ENCODE results near the gene PPP1R26. TPM values are rescaled to one million over a fixed set of nuclear protein-coding genes. Genes with fewer than 3 reads are reported as not detected.

PPP1R26 gene
- polyA plus RNA-seq, 1 of the 3 experiments (the other 2 are of a cell fraction) = 20.1 TPM

DNA sequence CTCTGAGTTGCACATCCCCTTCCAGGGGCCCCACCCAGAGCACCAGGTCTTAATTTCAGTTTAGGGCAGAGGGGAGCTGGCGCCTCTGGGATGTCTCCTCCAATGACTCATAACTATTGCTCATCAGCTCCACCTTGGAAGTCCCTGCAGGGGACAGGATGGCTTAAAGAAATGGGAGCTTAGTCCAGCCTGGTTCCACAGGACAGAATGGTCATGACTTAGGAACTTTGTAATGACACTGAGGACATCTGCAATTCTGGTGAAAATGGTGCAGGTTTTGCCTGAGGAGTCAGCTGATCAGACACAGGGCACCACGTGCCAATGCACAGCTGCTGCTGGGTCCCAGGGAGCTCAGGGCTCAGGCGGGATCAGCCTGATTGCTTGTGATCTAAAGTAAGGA is 16.4 kb upstream of the PPP1R26 start:
- Histone ChIP-seq H3K27ac (ENCODE audit: low read depth in 2 of 2, low read length in 1 of 2) (no peak overlapping the region; a peak in 1 of 4 replicates), H3K4me3 (ENCODE audit: low read depth in 2 of 2, low read length in 1 of 2) (no peak overlapping the region), H3K36me3 (replicated peaks in 1 of 2; ENCODE audit: control insufficient read depth in 1 of 2, insufficient read depth in 2 of 2, low read length in 1 of 2) (no peaks in the 10 kb centered on the region), H3K9me2 (no peaks in the 10 kb centered on the region), H3K27me3 (ENCODE audit: insufficient read depth) (no peaks in the 10 kb centered on the region), H3F3A (replicated peaks; ENCODE audit: insufficient read depth) (peaks cover 7% of the 10 kb centered on the region), H4K20me1 (ENCODE audit: insufficient read depth) (no peaks in the 10 kb centered on the region), H3K79me2 (ENCODE audit: insufficient read depth) (no peaks in the 10 kb centered on the region), H3K9ac (no peak overlapping the region), H3K4me1 (ENCODE audit: control insufficient read depth in 1 of 2, insufficient read depth in 2 of 2, low read depth in 1 of 2, low read length in 1 of 2) (peaks cover 0 to 5% of the 10 kb centered on the region in 2 experiments; a peak in 1 of 4 replicates), H3K4me2 (peak overlapping the region; percentile 28; the same call in 1 of the 2 replicates), H3K9me3 (no peaks in the 10 kb centered on the region), H2AFZ (ENCODE audit: low read depth) (no peak overlapping the region)
- CTCF ChIA-PET = interaction anchor here (1.0 kb wide), 1 partner anchor 41 kb away, joined by 3 read pairs; no protein-coding TSS in a partner anchor
- DNase-seq = no peak
- POLR2A ChIA-PET = no interaction called here
- WGBS (ENCODE audit: low lambda C conversion rate) = 56% methylated on average over 2 of the region's 3 CpGs
- TF ChIP-seq SIN3A (IDR thresholded peaks at IDR 0.05; ENCODE audit: borderline replicate concordance, low read depth, low read length) (no peak), EZH2phosphoT487 (IDR thresholded peaks at IDR 0.05; ENCODE audit: borderline replicate concordance, low read depth) (no peak), RXRA (IDR thresholded peaks at IDR 0.05; ENCODE audit: borderline replicate concordance, low read depth) (no peak), POLR2AphosphoS5 (IDR thresholded peaks at IDR 0.05; ENCODE audit: low read depth, low read length) (no peak), FOSL2 (IDR thresholded peaks at IDR 0.05; ENCODE audit: borderline replicate concordance, low read depth) (peak; percentile 40), FOXJ3 (CRISPR knock-in tag; IDR thresholded peaks at IDR 0.05) (no peak), SMC3 (IDR thresholded peaks at IDR 0.05; ENCODE audit: low read depth, low read length) (no peak), MXI1 (IDR thresholded peaks at IDR 0.05; ENCODE audit: low read depth, low read length) (no peak), TCF12 (IDR thresholded peaks at IDR 0.05) (no peak), JUND (IDR thresholded peaks at IDR 0.05) (peak; percentile 16; the same call in 1 of the 2 replicates), GATA2 (CRISPR knock-in tag; IDR thresholded peaks at IDR 0.05) (no peak), GABPA (IDR thresholded peaks at IDR 0.05; ENCODE audit: low read depth) (no peak), TAF1 (IDR thresholded peaks at IDR 0.05; ENCODE audit: borderline replicate concordance, low read depth, low read length) (no peak)
- TF ChIP-seq, protein P1, sequence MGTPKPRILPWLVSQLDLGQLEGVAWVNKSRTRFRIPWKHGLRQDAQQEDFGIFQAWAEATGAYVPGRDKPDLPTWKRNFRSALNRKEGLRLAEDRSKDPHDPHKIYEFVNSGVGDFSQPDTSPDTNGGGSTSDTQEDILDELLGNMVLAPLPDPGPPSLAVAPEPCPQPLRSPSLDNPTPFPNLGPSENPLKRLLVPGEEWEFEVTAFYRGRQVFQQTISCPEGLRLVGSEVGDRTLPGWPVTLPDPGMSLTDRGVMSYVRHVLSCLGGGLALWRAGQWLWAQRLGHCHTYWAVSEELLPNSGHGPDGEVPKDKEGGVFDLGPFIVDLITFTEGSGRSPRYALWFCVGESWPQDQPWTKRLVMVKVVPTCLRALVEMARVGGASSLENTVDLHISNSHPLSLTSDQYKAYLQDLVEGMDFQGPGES (IDR thresholded peaks at IDR 0.05; ENCODE audit: low read depth, low read length) = no peak
- TF ChIP-seq, protein P2, sequence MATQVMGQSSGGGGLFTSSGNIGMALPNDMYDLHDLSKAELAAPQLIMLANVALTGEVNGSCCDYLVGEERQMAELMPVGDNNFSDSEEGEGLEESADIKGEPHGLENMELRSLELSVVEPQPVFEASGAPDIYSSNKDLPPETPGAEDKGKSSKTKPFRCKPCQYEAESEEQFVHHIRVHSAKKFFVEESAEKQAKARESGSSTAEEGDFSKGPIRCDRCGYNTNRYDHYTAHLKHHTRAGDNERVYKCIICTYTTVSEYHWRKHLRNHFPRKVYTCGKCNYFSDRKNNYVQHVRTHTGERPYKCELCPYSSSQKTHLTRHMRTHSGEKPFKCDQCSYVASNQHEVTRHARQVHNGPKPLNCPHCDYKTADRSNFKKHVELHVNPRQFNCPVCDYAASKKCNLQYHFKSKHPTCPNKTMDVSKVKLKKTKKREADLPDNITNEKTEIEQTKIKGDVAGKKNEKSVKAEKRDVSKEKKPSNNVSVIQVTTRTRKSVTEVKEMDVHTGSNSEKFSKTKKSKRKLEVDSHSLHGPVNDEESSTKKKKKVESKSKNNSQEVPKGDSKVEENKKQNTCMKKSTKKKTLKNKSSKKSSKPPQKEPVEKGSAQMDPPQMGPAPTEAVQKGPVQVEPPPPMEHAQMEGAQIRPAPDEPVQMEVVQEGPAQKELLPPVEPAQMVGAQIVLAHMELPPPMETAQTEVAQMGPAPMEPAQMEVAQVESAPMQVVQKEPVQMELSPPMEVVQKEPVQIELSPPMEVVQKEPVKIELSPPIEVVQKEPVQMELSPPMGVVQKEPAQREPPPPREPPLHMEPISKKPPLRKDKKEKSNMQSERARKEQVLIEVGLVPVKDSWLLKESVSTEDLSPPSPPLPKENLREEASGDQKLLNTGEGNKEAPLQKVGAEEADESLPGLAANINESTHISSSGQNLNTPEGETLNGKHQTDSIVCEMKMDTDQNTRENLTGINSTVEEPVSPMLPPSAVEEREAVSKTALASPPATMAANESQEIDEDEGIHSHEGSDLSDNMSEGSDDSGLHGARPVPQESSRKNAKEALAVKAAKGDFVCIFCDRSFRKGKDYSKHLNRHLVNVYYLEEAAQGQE (IDR thresholded peaks at IDR 0.05; ENCODE audit: low read depth, low read length) = no peak
- TF ChIP-seq, protein P3, sequence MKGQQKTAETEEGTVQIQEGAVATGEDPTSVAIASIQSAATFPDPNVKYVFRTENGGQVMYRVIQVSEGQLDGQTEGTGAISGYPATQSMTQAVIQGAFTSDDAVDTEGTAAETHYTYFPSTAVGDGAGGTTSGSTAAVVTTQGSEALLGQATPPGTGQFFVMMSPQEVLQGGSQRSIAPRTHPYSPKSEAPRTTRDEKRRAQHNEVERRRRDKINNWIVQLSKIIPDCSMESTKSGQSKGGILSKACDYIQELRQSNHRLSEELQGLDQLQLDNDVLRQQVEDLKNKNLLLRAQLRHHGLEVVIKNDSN (IDR thresholded peaks at IDR 0.05; ENCODE audit: borderline replicate concordance, low read depth) = peak; percentile 48; the same call in 1 of the 2 replicates
- TF ChIP-seq, protein P4, sequence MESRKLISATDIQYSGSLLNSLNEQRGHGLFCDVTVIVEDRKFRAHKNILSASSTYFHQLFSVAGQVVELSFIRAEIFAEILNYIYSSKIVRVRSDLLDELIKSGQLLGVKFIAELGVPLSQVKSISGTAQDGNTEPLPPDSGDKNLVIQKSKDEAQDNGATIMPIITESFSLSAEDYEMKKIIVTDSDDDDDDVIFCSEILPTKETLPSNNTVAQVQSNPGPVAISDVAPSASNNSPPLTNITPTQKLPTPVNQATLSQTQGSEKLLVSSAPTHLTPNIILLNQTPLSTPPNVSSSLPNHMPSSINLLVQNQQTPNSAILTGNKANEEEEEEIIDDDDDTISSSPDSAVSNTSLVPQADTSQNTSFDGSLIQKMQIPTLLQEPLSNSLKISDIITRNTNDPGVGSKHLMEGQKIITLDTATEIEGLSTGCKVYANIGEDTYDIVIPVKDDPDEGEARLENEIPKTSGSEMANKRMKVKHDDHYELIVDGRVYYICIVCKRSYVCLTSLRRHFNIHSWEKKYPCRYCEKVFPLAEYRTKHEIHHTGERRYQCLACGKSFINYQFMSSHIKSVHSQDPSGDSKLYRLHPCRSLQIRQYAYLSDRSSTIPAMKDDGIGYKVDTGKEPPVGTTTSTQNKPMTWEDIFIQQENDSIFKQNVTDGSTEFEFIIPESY (IDR thresholded peaks at IDR 0.05; ENCODE audit: borderline replicate concordance, low read depth) = no peak
